GM18517 (cell line): ENCODE results near the gene CIB2.
A peak's percentile ranks its signal among the peaks of the same experiment; 100 is the strongest.

Source experiments
- ATAC-seq: cut with Tn5 transposase; IDR thresholded peaks from one replicate; pipeline ENCODE4 v1.9.1; 2021; ENCODE audit warnings: mild to moderate bottlenecking, moderate library complexity; ENCODE audit not compliant: unreplicated experiment

The CIB2 gene

GRCh38 chr15:78087951-78088772 is 43.1 kb downstream of the CIB2 start:
- ATAC-seq = no peak

DNA sequence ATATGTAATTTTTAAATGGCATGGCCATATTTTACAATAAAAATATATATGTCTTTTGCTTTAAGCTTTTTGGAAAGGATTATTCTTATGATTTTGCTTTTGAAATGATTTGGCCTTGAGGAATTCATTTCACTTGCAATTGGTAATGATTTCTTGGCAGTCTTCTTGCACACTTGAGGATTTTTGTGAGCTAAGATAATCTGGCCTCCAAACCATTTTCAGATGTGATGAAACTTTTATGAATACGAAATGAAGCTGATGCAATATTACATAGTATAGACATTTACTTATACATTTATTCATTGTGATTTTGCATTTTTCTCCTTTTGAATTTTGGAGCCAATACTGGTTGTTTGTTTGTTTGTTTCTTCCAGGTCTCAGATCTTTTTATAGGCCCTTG is 45.3 kb downstream of the CIB2 start:
- no peak for ATAC-seq

GRCh38 chr15:78084449-78084750 is 46.8 kb downstream of the CIB2 start:
- no peak for ATAC-seq

DNA sequence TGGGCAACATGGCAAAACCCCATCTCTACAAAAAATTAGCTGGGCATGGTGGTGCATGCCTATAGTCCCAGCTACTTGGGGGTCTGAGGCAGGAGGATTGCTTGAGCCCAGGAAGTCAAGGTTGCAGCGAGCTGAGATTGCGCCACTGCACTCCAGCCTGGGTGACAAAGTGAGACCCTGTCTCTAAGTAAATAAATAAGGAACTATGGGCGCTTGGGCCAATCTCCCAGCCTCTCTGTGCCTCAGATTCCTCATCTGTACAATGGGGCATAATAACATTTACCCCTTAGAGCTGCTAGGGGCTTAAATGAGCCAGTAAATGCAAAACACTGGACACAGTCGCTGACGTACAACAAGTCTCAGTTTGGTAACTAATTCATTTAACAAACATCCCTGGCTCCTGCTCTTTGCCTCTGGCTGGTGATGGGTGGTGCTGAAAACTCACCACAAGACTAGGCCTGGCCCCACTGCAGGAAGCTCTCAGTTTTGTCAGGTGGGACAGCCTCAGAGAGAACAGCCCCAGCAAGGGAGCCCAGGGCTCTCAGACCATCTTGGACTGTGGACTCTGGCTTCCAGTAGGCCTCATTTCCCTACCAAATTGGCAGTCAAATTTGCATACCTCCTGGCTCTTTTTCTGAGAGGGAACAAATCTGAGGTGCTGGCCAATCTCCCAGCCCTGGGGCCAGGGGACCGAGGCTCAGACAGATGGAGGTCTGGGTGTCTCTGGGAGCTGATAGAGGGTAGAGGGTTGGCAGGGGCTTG is 47.4 kb downstream of the CIB2 start:
- no peak for ATAC-seq

GRCh38 chr15:78083186-78083585 is 48.1 kb downstream of the CIB2 start:
- ATAC-seq = no peak

DNA sequence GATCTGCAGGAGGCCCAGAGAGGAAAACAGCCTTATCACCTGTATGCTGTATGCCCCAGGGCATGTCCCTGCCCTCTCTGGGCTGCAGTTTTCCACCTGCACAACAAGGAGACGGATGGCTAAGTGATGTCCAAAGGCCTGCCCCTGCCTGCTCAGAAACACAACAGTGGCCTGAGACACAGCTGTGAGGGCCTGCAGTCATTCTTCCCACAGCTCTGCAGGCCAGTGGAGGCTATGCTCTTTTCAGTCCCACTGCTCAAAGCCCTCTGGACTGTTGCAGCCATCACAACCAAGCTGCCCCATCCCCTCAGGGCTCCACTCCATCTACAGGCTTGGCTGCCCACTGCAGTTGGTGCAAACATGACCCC is 48.5 kb downstream of the CIB2 start:
- ATAC-seq = no peak

- ATAC-seq = no peak
These were observed 49.0 kb downstream of the CIB2 start for GRCh38 chr15:78082106-78082742.

DNA sequence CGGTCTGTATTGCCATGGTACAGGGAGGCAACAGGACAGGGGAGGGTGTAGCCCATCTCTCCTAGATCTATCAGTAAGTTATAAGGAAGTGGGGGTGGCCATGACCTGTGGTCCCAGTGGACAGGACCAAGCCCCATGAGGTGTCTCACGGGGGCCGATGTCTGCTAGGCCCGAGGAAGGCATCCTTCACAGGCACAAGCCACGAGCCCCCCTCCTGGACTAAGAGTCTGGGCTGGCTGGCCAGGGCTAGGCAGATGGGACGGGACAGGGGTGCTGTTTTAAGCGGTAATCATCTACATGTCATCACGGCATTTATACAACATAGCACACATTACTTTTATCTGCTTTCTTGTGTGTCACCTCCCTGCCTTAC is 51.2 kb downstream of the CIB2 start:
- no peak for ATAC-seq

- ATAC-seq = no peak
These were observed 51.8 kb downstream of the CIB2 start for GRCh38 chr15:78079298-78080087.

- ATAC-seq = no peak
These were observed 53.4 kb downstream of the CIB2 start for GRCh38 chr15:78077871-78078210.

- peak; percentile 57 for ATAC-seq
These were observed 54.0 kb downstream of the CIB2 start, which contains the start of gene TBC1D2B for GRCh38 chr15:78077053-78077870. TSS of gene TBC1D2B (minus strand) at chr15:78077711. CDS start at chr15:78077652, 59 bp downstream.

- ATAC-seq = peak; percentile 22
These were observed 54.8 kb downstream of the CIB2 start for GRCh38 chr15:78076231-78077052.

DNA sequence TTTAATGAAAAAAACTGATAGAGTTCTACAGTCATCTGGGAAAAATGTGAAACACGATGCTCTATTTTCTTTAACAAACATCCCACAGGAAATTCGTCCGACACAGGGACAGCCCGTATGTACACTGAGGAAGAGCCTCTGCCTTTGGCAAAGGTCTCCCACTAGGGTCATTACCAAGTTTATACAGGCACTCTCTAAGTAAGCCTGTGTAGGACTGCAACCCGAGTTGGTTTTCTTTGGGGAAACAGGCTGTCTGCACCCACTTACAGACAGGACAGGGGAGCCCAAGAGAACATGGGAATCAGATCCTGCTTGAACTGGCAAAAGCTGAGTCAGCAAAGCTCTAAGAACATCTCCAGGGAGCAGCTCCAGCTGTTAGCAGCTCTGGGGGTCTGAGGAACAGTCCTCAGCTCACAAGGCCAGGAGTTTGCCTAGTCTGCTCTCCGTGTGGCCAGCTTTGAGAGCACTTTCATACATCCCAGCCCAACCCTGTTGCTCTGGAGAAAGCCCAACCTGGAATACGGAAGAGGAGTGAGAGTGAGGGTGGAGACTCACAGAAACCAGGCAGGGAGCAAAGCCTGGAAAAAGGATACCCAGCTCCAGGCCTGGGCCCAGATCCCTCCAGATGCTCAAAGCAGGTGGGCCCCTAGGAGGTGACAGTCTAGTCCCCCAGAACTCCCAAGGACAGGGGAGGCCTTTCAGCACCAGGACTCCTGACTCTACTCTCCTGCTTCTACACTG is 55.6 kb downstream of the CIB2 start:
- no peak for ATAC-seq

DNA sequence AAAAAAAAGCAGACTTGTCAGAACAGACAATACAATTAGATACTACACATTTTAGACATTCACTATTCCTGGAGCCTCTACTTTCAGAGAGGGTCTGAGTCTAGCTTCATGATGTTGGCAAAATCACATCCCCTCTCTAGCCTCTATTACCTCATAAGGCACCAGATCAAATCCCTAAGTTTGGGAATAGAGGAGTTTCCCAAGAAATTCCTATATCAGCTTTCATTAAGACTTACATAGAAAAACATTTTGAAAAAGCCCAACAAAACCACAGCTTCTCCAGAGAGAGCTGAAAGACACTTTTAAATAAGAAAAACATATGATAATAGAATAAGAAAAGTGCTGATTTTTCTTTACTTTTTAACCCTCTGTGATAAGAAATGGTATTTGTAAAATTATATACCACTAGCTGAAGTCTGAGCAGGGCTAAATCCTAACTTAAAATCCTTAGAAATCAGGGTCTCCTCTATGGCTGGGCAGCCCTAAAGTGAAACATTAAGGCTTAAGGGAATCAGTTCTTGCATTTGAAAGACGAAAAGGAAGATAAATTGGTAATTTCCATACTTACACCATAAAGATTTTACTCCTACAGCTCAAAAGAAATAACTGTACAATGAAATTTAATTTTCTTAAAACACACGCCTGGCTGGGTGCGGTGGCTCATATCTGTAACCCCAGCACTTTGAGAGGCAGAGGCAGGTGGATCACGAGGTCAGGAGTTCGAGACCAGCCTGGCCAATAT is 58.0 kb downstream of the CIB2 start:
- no peak for ATAC-seq

DNA sequence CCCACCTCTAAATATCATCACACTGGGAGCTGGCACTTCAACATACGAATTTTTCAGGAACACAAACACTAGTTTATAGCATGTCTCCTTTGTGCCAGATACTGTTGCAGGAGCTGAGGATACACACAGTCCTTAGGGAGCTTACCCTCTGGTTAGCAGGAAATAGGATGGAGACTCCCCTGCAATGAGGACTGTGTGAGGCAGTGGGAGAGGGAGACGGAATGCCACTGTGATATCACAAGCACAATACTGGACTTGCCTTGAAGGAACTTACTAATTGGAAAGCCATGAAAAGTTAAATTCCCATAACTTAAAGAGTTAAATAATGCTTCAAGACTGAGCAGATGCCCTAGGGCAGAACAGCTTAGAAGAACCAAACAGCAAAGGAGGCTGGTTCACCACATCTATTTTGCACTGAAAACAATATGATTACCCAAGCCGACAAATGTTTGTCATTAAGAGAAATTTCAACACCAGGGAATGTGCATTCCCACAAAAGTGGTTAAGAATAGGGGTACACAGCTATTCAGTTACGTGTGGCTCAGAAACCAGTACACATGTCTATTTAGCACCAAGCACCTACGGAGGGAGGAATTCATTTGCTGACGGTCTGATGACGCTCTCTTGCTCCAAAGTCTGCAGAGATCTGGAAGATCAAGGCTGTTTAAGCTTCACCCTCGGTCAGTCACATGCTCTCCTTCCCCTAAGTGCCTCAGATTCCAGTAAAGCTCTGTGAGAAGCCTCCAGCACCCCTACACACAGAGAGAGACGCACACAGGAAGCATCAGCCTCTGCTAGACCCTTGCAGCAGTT is 59.0 kb downstream of the CIB2 start:
- ATAC-seq = no peak

DNA sequence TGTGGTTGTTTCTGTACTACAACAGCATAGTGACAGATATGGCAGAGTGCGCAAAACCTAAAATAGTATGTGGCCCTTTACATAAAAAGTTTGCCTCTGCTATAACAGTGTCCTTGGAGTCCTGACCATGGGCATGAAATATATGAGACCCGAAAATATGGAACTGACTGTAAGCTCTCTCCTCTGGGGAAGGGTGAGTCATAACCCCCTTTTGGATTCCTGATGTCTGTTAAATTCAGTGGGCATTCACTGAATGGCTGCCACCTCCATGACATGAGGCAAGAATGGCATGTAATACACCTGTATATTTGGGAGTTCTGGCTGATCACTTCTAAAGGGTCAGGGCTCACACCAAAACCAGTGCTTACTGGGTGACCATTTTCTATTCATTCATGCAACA is 59.9 kb downstream of the CIB2 start:
- no peak for ATAC-seq

DNA sequence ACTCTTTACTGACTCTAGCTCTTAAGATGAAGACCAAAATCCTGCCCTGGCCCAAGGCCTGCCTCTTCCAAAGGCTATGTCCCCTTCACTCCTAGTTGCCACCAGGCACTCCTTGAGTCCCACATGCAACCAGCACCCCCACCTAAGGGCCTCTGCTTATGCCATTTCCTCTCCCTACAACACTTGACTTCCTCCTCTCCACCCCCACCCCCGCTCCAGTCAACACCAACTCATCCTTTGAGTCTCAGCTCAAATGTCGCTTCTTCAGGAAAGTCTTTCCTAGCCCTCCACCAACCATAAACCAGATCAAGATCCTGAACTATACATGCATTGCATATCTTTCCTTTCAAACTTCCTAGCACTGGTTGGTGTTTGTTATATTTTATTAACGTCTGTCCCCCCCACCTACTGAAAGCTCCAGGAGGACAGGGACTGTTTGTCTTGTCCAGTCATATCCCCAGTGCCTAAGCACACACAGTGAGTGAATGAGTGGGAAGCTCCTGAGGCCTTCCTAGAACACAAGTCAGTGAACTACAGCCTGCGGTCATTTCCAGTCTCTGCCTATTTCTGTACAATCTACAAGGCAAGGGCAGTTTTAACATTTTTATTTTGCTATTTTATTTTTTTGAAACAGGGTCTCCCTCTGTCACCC is 61.1 kb downstream of the CIB2 start:
- no peak for ATAC-seq
